NCI-H524 (cell line): ENCODE results near the gene NETO2.

ENCODE experiments used
- DNase-seq, 2 experiments: peaks; one replicate each; lab custom pipeline; 2025; lab: John Stamatoyannopoulos, UW

The NETO2 gene

GRCh38 chr16:47046726-47047523 is 96.8 kb downstream of the NETO2 start:
- no peak for DNase-seq

DNA sequence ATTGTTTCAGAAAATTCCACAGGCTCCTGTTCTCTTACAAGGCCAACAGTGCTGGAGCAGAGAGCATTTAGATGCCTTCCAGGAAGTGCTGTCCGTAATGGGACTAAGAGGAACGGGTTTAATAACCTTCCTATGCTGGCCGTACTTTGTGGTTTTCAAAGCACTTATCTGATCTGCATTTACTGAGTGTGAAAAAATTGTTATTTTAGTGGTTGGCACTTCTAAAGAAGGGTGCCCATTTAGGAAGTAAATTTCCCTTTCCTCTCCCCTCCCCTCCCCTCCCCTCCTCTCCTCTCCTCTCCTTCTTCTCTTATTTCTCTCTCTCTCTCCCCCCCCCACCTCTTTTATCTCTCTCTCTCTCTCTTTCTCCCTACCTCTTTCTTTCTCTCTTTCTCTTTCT is 98.3 kb downstream of the NETO2 start:
- no peak for DNase-seq

- no peak for DNase-seq
These were observed 98.7 kb downstream of the NETO2 start for GRCh38 chr16:47045023-47045422.

GRCh38 chr16:47043970-47044684 is 99.6 kb downstream of the NETO2 start:
- peak; percentile 39 to 56 for DNase-seq

DNA sequence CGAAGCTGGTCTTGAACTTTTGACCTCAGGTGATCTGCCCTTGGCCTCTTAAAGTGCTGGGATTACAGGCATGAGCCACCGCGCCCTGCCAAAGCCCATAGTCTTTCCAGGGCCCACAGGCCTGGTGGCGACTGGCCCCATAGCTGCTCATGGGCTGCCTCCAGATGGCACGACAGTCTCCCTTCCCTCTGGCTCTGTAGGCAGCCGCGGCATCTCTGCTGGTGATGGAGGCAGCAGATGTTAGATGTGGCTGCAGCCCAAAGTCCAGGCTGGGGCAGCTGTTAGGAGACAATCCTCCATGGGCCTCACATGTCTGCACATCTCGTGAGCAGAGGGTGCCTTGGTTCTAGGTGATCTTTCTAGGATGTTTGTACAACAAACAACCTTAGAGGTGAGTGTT is 100.5 kb downstream of the NETO2 start:
- peak; percentile 81 to 91 for DNase-seq

GRCh38 chr16:47037746-47038458 is 105.8 kb downstream of the NETO2 start:
- peak; percentile 54 to 83 for DNase-seq

DNA sequence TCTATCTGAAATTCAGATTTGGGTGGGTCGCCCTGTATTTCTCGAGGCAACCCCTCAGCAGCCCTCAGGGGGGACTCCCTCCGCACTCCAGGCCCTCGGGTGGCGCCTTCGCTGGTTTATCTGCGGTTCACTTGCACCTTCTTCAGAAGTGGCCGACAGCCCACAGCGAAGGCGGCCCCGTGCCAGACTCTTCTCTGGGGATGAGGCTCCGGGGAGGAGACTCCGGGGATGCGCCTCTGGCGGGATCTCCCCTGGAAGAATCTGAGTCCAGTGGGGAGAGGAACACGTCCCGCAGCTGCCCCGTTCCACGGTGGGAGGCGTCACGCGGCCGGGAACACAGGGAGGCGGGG is 106.4 kb downstream of the NETO2 start:
- peak in 1 of 2 experiments; percentile 50 for DNase-seq

GRCh38 chr16:47036201-47036600 is 107.5 kb downstream of the NETO2 start:
- peak in 1 of 2 experiments; percentile 17 for DNase-seq

GRCh38 chr16:47035436-47035835 is 108.3 kb downstream of the NETO2 start:
- DNase-seq: no peak

DNA sequence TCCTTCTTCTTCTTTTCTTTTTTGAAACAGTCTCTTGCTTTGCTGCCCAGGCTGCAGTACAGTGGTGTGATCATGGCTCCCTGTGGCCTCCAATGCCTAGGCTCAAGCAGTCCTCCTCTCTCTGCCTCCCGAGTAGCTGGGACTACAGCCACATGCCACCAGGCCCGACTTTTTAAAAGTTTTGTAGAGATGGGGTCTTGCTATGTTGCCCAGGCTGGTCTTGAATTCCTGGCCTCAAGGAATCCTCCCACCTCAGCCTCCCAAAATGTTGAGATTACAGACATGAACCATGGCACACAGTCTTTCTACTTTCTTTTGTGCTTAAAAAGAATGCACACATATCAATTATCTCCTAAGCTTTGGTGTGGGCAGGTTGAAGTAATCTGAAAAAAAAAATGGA is 109.3 kb downstream of the NETO2 start:
- no peak for DNase-seq

DNA sequence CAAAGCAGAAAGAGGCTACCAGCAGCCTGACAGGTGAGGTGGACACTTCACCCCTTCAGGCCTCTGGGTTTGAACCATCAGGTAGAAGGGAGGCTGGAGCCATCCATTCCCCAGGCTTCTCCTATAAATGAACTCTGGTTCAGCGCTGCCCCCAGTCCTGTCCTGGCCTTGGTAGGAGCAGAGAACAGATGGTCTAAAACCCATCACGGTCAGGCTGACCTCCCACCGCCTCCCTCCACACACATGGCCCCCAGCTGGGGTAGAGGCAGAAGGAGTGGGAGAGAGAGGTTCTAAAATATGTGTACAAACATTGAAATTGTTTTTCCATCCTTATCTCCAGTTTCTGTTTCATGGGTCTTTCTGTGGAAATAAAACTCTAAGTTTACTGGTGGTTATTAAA is 110.6 kb downstream of the NETO2 start:
- DNase-seq: no peak

GRCh38 chr16:47029724-47030123 is 114.0 kb downstream of the NETO2 start:
- DNase-seq: no peak

DNA sequence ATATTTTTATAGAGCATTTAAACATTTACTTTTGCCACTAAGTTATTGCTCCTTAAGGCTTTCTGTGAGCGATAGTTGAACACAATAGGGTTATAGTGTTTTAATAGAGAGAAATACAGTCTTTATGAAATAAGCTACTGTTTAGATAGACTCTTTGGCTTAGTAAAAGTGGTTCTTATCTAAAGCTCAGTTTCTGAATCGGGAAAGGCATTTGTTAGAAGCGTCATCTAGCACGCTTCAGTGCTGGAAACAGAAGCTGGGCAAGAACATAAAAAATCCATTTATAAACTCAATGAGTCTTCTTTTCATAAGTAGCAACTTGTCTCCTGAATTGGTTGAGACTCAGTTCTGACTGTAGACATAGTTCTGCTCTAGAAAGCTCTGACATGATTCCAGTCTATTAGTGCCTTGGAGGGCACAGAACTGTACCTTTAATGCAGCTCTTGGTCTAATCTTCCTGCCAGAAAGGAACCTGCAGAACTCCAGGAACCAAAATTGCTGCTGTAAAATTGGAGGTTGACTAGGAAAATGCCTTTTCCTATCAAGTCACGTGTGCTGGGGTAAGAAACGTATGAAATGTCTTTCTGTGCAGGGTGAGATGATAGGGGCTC is 114.9 kb downstream of the NETO2 start:
- DNase-seq: no peak
